Mesendoderm (in vitro differentiated cells): ENCODE results near the gene FSTL4.

Experiments
- DNase-seq: peaks from one replicate; pipeline ENCODE4 v3.0.0; 2013
- H2AK5ac ChIP-seq: 2 replicates; pipeline ENCODE4 v1.6.1; 2013; ENCODE audit warnings: low read length, inconsistent platforms
- H2BK120ac ChIP-seq: 2 replicates; pipeline ENCODE4 v1.6.1; 2013; ENCODE audit warnings: low read depth, mild to moderate bottlenecking, low read length, moderate library complexity, mixed read lengths
- H2BK15ac ChIP-seq: replicated peaks from 2 replicates; pipeline ENCODE4 v1.6.1; 2013; ENCODE audit warnings: low read depth, mild to moderate bottlenecking, moderate library complexity
- H2BK5ac ChIP-seq: 2 replicates; pipeline ENCODE4 v1.6.1; 2013; ENCODE audit warnings: low read length, inconsistent platforms
- H3K18ac ChIP-seq: 2 replicates; pipeline ENCODE4 v1.6.1; 2013; ENCODE audit warnings: mild to moderate bottlenecking, low read length, mixed read lengths
- H3K23ac ChIP-seq: one replicate; pipeline ENCODE4 v1.6.1; 2013; ENCODE audit warnings: low read length
- H3K27ac ChIP-seq: 2 replicates; pipeline ENCODE4 v1.5.1; 2013; ENCODE audit warnings: low read depth, mild to moderate bottlenecking, inconsistent platforms, low read length, moderate library complexity
- H3K27me3 ChIP-seq: 2 replicates; pipeline ENCODE4 v1.6.1; 2013; ENCODE audit warnings: low read length, control low read depth, mild to moderate bottlenecking, inconsistent platforms; ENCODE audit not compliant: insufficient read depth, poor library complexity
- H3K36me3 ChIP-seq: 2 replicates; pipeline ENCODE4 v1.6.1; 2013; ENCODE audit warnings: low read length, inconsistent platforms; ENCODE audit not compliant: control insufficient read depth, insufficient read depth
- H3K4ac ChIP-seq: one replicate; pipeline ENCODE4 v1.6.1; 2013; ENCODE audit warnings: low read depth, mild to moderate bottlenecking, low read length, moderate library complexity
- H3K4me1 ChIP-seq: 2 replicates; pipeline ENCODE4 v1.6.1; 2013; ENCODE audit warnings: low read depth, low read length, inconsistent platforms; ENCODE audit not compliant: control insufficient read depth
- H3K4me2 ChIP-seq: 2 replicates; pipeline ENCODE4 v1.6.1; 2013; ENCODE audit warnings: low read length
- H3K4me3 ChIP-seq: 2 replicates; pipeline ENCODE4 v1.5.1; 2013; ENCODE audit warnings: mild to moderate bottlenecking, low read length
- H3K56ac ChIP-seq: one replicate; pipeline ENCODE4 v1.6.1; 2013; ENCODE audit warnings: low read length
- H3K79me1 ChIP-seq: 2 replicates; pipeline ENCODE4 v1.6.1; 2013; ENCODE audit warnings: low read length, inconsistent platforms
- H3K79me2 ChIP-seq: 2 replicates; pipeline ENCODE4 v1.6.1; 2013; ENCODE audit warnings: mild to moderate bottlenecking, low read length; ENCODE audit not compliant: control insufficient read depth, insufficient read depth
- H3K9ac ChIP-seq: 2 replicates; pipeline ENCODE4 v1.6.1; 2013; ENCODE audit warnings: low read length, inconsistent platforms
- H4K5ac ChIP-seq: one replicate; pipeline ENCODE4 v1.6.1; 2013; ENCODE audit warnings: low read length
- H4K8ac ChIP-seq: one replicate; pipeline ENCODE4 v1.6.1; 2013; ENCODE audit warnings: low read depth, mild to moderate bottlenecking, control low read depth, low read length, moderate library complexity
- WGBS: extraction: QIAGEN DNeasy Blood & Tissue Kit; methylation state at CpG from one replicate; pipeline ENCODE4 v1.1.7; 2013; ENCODE audit warnings: low lambda C conversion rate, missing lambda C conversion rate; ENCODE audit not compliant: insufficient coverage; ENCODE audit errors: extremely low coverage; 5-methylcytosine and 5-hydroxymethylcytosine counted together

The FSTL4 gene

DNA sequence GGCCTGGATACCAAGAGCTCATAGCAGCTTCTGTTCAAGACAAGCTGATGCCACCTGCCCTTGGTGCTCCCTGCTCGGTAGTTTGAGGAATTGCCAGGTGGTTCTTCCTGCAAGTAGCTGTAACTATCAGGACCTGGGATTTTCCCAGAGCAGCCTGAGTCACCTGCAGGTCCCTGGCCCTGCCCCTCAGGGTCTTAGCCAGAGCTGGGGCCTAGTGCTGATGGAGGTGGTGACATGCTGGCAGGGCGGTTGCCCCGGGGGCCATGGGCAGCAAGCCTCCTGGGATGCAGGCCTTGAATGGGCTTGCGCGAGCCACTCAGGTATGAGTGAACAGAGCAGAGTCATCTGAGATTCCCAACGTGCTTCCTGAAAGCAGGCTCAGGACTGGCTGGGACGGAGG lies 298.3 kb downstream of the FSTL4 start:
- H2BK5ac ChIP-seq = no peak overlapping the region
- H3K23ac ChIP-seq = no peak overlapping the region
- H2BK120ac ChIP-seq = no peak overlapping the region
- H3K4me2 ChIP-seq = no peak overlapping the region
- no peak overlapping the region for H2BK15ac ChIP-seq
- H3K79me2 ChIP-seq = no peaks in the 10 kb centered on the region
- H3K27me3 ChIP-seq = no peaks in the 10 kb centered on the region
- no peaks in the 10 kb centered on the region for H3K4me1 ChIP-seq
- no peak overlapping the region for H3K18ac ChIP-seq
- no CpG with 5 or more reads among the region's 7 CpGs for WGBS
- H3K4me3 ChIP-seq = no peak overlapping the region
- no peak overlapping the region for H3K4ac ChIP-seq
- H3K79me1 ChIP-seq = no peaks in the 10 kb centered on the region
- H3K36me3 ChIP-seq = no peaks in the 10 kb centered on the region
- no peak overlapping the region for H4K5ac ChIP-seq
- no peak for DNase-seq
- no peak overlapping the region for H2AK5ac ChIP-seq
- H3K9ac ChIP-seq = no peak overlapping the region
- no peak overlapping the region for H4K8ac ChIP-seq
- H3K27ac ChIP-seq = no peak overlapping the region
- H3K56ac ChIP-seq = no peak overlapping the region

- no peaks in the 10 kb centered on the region for H3K79me1 ChIP-seq
- H3K79me2 ChIP-seq = no peaks in the 10 kb centered on the region
- no peak overlapping the region for H3K56ac ChIP-seq
- H3K4ac ChIP-seq = no peak overlapping the region
- no peak overlapping the region for H3K27ac ChIP-seq
- H2BK120ac ChIP-seq = no peak overlapping the region
- no peak overlapping the region for H3K18ac ChIP-seq
- no peak overlapping the region for H3K4me2 ChIP-seq
- no peak overlapping the region for H3K23ac ChIP-seq
- WGBS = no CpG with 5 or more reads among the region's 4 CpGs
- H3K4me1 ChIP-seq = no peaks in the 10 kb centered on the region
- H3K4me3 ChIP-seq = no peak overlapping the region
- no peak overlapping the region for H2BK5ac ChIP-seq
- no peak overlapping the region for H4K8ac ChIP-seq
- no peaks in the 10 kb centered on the region for H3K36me3 ChIP-seq
- no peak overlapping the region for H3K9ac ChIP-seq
- no peak overlapping the region for H4K5ac ChIP-seq
- no peak overlapping the region for H2AK5ac ChIP-seq
- no peak for DNase-seq
- H2BK15ac ChIP-seq = no peak overlapping the region
- no peaks in the 10 kb centered on the region for H3K27me3 ChIP-seq
These were observed 301.2 kb downstream of the FSTL4 start for GRCh38 chr5:133311176-133311575.

DNA sequence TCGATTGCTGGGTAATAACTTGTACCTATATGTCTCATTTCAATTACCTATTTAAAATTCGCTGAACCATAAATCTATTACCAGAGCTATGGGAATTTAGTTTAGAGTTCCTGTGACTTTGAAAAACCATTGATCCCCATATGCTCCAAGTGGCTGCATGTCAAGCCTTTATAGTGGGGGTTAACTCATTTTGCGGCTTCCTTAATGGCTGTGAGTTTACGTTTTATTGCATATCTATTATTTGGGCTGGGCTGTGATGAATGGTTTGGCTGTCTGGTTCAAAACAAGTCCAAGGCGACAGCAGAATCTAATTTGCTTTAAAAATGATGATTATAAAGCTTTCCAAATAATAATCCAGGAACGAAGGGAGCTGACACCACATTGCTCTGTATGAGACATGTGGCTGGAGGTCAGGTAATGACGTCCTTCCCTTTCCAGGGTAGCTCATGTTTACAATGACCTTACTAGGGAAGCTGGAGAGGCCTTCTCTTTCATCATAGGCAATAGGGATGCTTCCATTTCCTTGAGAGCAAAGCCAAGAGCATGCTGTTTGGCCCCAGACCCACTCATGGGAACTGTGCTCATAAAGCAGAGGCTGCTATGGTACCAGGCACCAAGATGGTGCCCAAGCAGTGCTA lies 302.2 kb downstream of the FSTL4 start:
- no peak overlapping the region for H3K9ac ChIP-seq

GRCh38 chr5:133309166-133309795 lies 303.1 kb downstream of the FSTL4 start:
- no peak overlapping the region for H3K9ac ChIP-seq
- H3K4me3 ChIP-seq = no peak overlapping the region
- H2BK120ac ChIP-seq = no peak overlapping the region
- no peak overlapping the region for H3K4ac ChIP-seq
- no peak overlapping the region for H2AK5ac ChIP-seq
- no peak overlapping the region for H3K56ac ChIP-seq
- H3K27ac ChIP-seq = no peak overlapping the region
- no peaks in the 10 kb centered on the region for H3K79me1 ChIP-seq
- no peaks in the 10 kb centered on the region for H3K36me3 ChIP-seq
- no peaks in the 10 kb centered on the region for H3K79me2 ChIP-seq
- no peaks in the 10 kb centered on the region for H3K27me3 ChIP-seq
- no peak overlapping the region for H3K4me2 ChIP-seq
- H4K5ac ChIP-seq = no peak overlapping the region
- no peak overlapping the region for H4K8ac ChIP-seq
- H3K18ac ChIP-seq = no peak overlapping the region
- no peak overlapping the region for H2BK15ac ChIP-seq
- no peak overlapping the region for H2BK5ac ChIP-seq
- WGBS = no CpG with 5 or more reads among the region's 6 CpGs
- no peaks in the 10 kb centered on the region for H3K4me1 ChIP-seq
- no peak for DNase-seq
- H3K23ac ChIP-seq = no peak overlapping the region

More for the DNA sequence above, 302.2 kb downstream of the FSTL4 start:
- no peak overlapping the region for H3K18ac ChIP-seq
- no peak for DNase-seq
- no peak overlapping the region for H3K56ac ChIP-seq
- no peak overlapping the region for H3K23ac ChIP-seq
- H2AK5ac ChIP-seq = no peak overlapping the region
- no peaks in the 10 kb centered on the region for H3K4me1 ChIP-seq
- no peak overlapping the region for H2BK5ac ChIP-seq
- no peak overlapping the region for H4K5ac ChIP-seq
- H3K27me3 ChIP-seq = no peaks in the 10 kb centered on the region
- WGBS = no CpG with 5 or more reads among the region's 7 CpGs
- no peak overlapping the region for H4K8ac ChIP-seq
- H3K4me3 ChIP-seq = no peak overlapping the region
- H3K27ac ChIP-seq = no peak overlapping the region
- H2BK15ac ChIP-seq = no peak overlapping the region
- H3K4ac ChIP-seq = no peak overlapping the region
- H3K36me3 ChIP-seq = no peaks in the 10 kb centered on the region
- H3K4me2 ChIP-seq = no peak overlapping the region
- no peak overlapping the region for H2BK120ac ChIP-seq
- no peaks in the 10 kb centered on the region for H3K79me1 ChIP-seq
- no peaks in the 10 kb centered on the region for H3K79me2 ChIP-seq

- H3K27ac ChIP-seq = no peak overlapping the region
- H3K27me3 ChIP-seq = no peaks in the 10 kb centered on the region
- no peak overlapping the region for H4K8ac ChIP-seq
- no peak overlapping the region for H3K4me2 ChIP-seq
- H3K4me3 ChIP-seq = no peak overlapping the region
- H3K79me1 ChIP-seq = no peaks in the 10 kb centered on the region
- H2BK15ac ChIP-seq = no peak overlapping the region
- WGBS = no CpG with 5 or more reads among the region's 6 CpGs
- H3K79me2 ChIP-seq = no peaks in the 10 kb centered on the region
- no peaks in the 10 kb centered on the region for H3K4me1 ChIP-seq
- H2AK5ac ChIP-seq = no peak overlapping the region
- no peak for DNase-seq
- H3K56ac ChIP-seq = no peak overlapping the region
- H2BK120ac ChIP-seq = no peak overlapping the region
- H3K18ac ChIP-seq = no peak overlapping the region
- no peak overlapping the region for H3K9ac ChIP-seq
- no peak overlapping the region for H2BK5ac ChIP-seq
- H4K5ac ChIP-seq = no peak overlapping the region
- H3K36me3 ChIP-seq = no peaks in the 10 kb centered on the region
- H3K23ac ChIP-seq = no peak overlapping the region
- H3K4ac ChIP-seq = no peak overlapping the region
These were observed 305.1 kb downstream of the FSTL4 start for GRCh38 chr5:133307275-133307674.
